A673 (cell line): ENCODE measurements around the gene AGPAT2. TPM values are rescaled to one million over a fixed set of nuclear protein-coding genes. Genes with fewer than 3 reads are reported as not detected.
"Not testable (repeated sequence)": the region's sequence is repeated elsewhere in the genome, so short reads cannot be mapped to it uniquely, and the experiment has no call there.

Source experiments
- BruUV-seq: library from RNA; stranded (reverse); fragments of 400-500 nt; replicated peaks from 2 replicates; lab custom pipeline; 2021; lab: Mats Ljungman, UMichigan
- CTCF ChIA-PET: fragments of 300-600 bp; sonication (Branson Sonifier 250); formaldehyde crosslinking; loops from one replicate; lab custom pipeline; 2022; ENCODE audit warnings: antibody characterized with exemption; lab: Charles Lee
- POLR2A ChIA-PET: fragments of 300-600 bp; sonication (Branson Sonifier 250); formaldehyde crosslinking; loops from one replicate; lab custom pipeline; 2022; ENCODE audit warnings: antibody characterized with exemption; ENCODE audit not compliant: low non-redundant PET; lab: Charles Lee
- DNase-seq: peaks from one replicate; pipeline ENCODE4 v3.0.0-alpha.2; 2015; ENCODE audit warnings: low spot score
- H3K27ac ChIP-seq: fragments of 200-600 bp; sonication (generic); 2 replicates; pipeline ENCODE4 v1.5.1; 2016; ENCODE audit warnings: mixed run types, low read depth, mild to moderate bottlenecking, mixed read lengths, antibody characterized with exemption, low read length; ENCODE audit not compliant: poor library complexity, severe bottlenecking
- H3K27me3 ChIP-seq: fragments of 200-600 bp; sonication (generic); replicated peaks from 2 replicates; pipeline ENCODE4 v1.6.1; 2017; ENCODE audit warnings: mixed run types, low read depth, mild to moderate bottlenecking, mixed read lengths, antibody characterized with exemption, low read length; ENCODE audit not compliant: insufficient read depth, poor library complexity
- H3K36me3 ChIP-seq: fragments of 200-600 bp; sonication (generic); 2 replicates; pipeline ENCODE4 v1.6.1; 2016; ENCODE audit warnings: mixed run types, mild to moderate bottlenecking, mixed read lengths, antibody characterized with exemption, low read length; ENCODE audit not compliant: insufficient read depth, poor library complexity, severe bottlenecking
- H3K4me1 ChIP-seq: fragments of 200-600 bp; sonication (generic); 2 replicates; pipeline ENCODE4 v1.6.1; 2017; ENCODE audit warnings: mixed run types, mild to moderate bottlenecking, mixed read lengths, antibody characterized with exemption, low read length; ENCODE audit not compliant: insufficient read depth, poor library complexity, severe bottlenecking
- H3K4me3 ChIP-seq: fragments of 200-600 bp; sonication (generic); 2 replicates; pipeline ENCODE4 v1.5.1; 2016; ENCODE audit warnings: low read depth, mixed run types, mild to moderate bottlenecking, mixed read lengths, low read length; ENCODE audit not compliant: poor library complexity, severe bottlenecking
- H3K9me3 ChIP-seq: fragments of 200-600 bp; sonication (generic); 2 replicates; pipeline ENCODE4 v1.6.1; 2016; ENCODE audit warnings: mixed run types, low read depth, mild to moderate bottlenecking, mixed read lengths, antibody characterized with exemption, low read length; ENCODE audit not compliant: poor library complexity, severe bottlenecking
- CTCF ChIP-seq: fragments of 300-800, 200-600 bp; sonication (generic); conservative IDR thresholded peaks from 2 replicates; pipeline ENCODE4 v1.5.1; 2017; ENCODE audit warnings: low read depth, mild to moderate bottlenecking, antibody characterized with exemption, low read length, moderate library complexity, mixed read lengths
- EZH2 ChIP-seq: fragments of 200-600 bp; sonication (generic); IDR thresholded peaks from 2 replicates; pipeline ENCODE4 v1.6.1; 2017; ENCODE audit warnings: borderline replicate concordance, low read depth, mild to moderate bottlenecking, mixed read lengths, antibody characterized with exemption, low read length; ENCODE audit not compliant: poor library complexity, severe bottlenecking
- intact Hi-C: fragments of 100-400 bp; cut with micrococcal nuclease; formaldehyde crosslinking; loops from one replicate; pipeline ENCODE4 v1.10.0; 2022; ENCODE audit not compliant: unreplicated experiment
- total RNA-seq: library from RNA; stranded (reverse); gene quantifications from 2 replicates; pipeline ENCODE4 v1.2.3, GENCODE V29; 2021

Gene AGPAT2
- total RNA-seq, 1 experiment from 2014 or later, result 57.7 TPM

DNA sequence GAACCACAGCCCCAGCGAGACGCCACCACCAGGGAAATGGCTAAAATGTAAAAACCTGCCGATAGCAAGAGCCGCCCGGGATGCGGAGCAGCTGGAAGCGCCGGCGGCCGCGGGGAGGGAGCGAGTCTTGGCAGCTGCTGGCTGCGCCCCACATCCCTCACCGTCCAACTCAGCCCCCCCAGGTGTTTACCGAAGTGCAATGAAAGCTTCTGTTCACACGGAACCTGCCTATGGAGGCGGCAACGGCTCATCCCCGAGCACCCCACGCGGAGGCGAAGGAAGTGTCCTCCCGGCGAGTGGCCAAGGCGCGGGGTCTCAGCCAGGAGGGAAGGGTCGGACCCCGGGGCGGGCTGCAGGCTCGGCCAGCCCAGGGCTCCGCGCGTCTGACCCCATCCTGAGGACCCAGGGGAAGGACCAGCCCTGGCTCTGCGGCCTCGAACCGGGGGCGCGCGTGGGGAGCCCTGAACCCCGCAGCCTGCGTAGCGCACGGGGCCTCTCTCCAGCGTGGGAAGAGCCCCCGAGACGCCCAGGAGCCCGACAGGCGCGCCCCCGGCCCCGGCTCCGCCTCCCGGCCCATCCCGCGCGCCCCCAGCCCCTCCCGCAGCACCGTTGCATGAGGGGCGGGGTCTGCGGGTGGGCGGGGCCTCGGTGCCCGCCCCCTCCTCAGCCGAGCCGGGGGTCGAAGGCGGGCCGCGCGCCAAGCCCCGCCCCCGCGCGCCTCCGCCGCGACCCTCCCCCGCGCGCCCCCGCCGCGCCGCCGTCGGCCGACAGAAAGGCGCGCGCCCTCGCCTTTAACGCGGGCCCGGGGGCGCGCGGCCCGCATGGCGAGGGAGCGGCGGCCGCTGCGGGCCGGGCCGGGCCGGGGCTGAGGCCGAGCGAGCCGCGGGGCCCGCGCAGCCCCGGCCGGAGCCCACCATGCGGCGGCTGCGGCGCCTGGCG, 24.8 kb upstream of the AGPAT2 start, which contains the start of gene DIPK1B:
Gene DIPK1B (plus strand): TSS at position 822 of the 939 bp plus-strand sequence. CDS start 94 bp downstream, at position 916.
- CTCF ChIA-PET, result interaction anchor here (0.6 kb wide), 1 partner anchor 58 kb away, joined by 4 read pairs; no protein-coding TSS in a partner anchor

GRCh38 chr9:136711219-136711648, 24.0 kb upstream of the AGPAT2 start:
- H3K4me3 ChIP-seq, BruUV-seq: not testable (repeated sequence)
- DNase-seq, result peak; percentile 40

More for the DNA sequence above, 24.8 kb upstream of the AGPAT2 start, which contains the start of gene DIPK1B:
- Histone ChIP-seq H3K9me3 (no peaks in the 10 kb centered on the region), H3K36me3 (no peaks in the 10 kb centered on the region), H3K4me3 (peak within 1 kb of the TSS; percentile 84), H3K27me3 (no peaks in the 10 kb centered on the region), H3K4me1 (peaks cover 16% of the 10 kb centered on the region), H3K27ac (peak within 1 kb of the TSS; percentile 55)
- DNase-seq, result peak; percentile 70
- POLR2A ChIA-PET, result no interaction called here
- intact Hi-C loops, result no loop called here
- no peak for TF ChIP-seq EZH2
- no peak for TF ChIP-seq CTCF
- BruUV-seq, result no TSS peak

GRCh38 chr9:136710543-136710942, 23.3 kb upstream of the AGPAT2 start:
- Histone ChIP-seq H3K36me3 (no peaks in the 10 kb centered on the region), H3K4me3 (no peak overlapping the region), H3K9me3 (no peaks in the 10 kb centered on the region), H3K4me1 (peaks cover 16% of the 10 kb centered on the region), H3K27me3 (no peaks in the 10 kb centered on the region), H3K27ac (no peak overlapping the region)
- DNase-seq, result no peak
- CTCF ChIA-PET, result no interaction called here
- POLR2A ChIA-PET, result no interaction called here
- no peak for TF ChIP-seq CTCF
- TF ChIP-seq EZH2, result no peak
- intact Hi-C loops, result no loop called here
- BruUV-seq, result no TSS peak

More at GRCh38 chr9:136711219-136711648, 24.0 kb upstream of the AGPAT2 start:
- CTCF ChIA-PET, intact Hi-C loops, H3K27me3 ChIP-seq, H3K9me3 ChIP-seq, POLR2A ChIA-PET, H3K36me3 ChIP-seq, H3K27ac ChIP-seq: not testable (repeated sequence)
- H3K4me1 ChIP-seq, result peaks cover 16% of the 10 kb centered on the region
